Liver (tissue), 3 donors: Measurements from ENCODE around the gene TEX36.

Experiments
- EGR1 ChIP-seq, 2 donors: IDR thresholded peaks; 2 replicates each; pipeline ENCODE4 v1.6.1; 2016 to 2018; ENCODE audit warnings: antibody characterized with exemption in 2 of 2, low read depth in 2 of 2
- FOXA1 ChIP-seq: IDR thresholded peaks from 2 replicates; pipeline ENCODE4 v1.6.1; 2016; ENCODE audit warnings: antibody characterized with exemption
- GABPA ChIP-seq, 2 donors: IDR thresholded peaks in 1 of 2; conservative IDR thresholded peaks in 1 of 2; 2 replicates each; pipeline ENCODE4 v1.6.1; 2016; ENCODE audit warnings: antibody characterized with exemption in 2 of 2, mild to moderate bottlenecking in 1 of 2, moderate library complexity in 1 of 2
- NR2F2 ChIP-seq: IDR thresholded peaks from 2 replicates; pipeline ENCODE4 v1.6.1; 2016; ENCODE audit warnings: antibody characterized with exemption
- RAD21 ChIP-seq, 2 donors: IDR thresholded peaks; 2 replicates each; pipeline ENCODE4 v1.6.1; 2016; ENCODE audit warnings: antibody characterized with exemption in 2 of 2, mild to moderate bottlenecking in 2 of 2
- REST ChIP-seq: IDR thresholded peaks from 2 replicates; pipeline ENCODE4 v1.6.1; 2016; ENCODE audit warnings: antibody characterized with exemption, mild to moderate bottlenecking
- SP1 ChIP-seq: IDR thresholded peaks from 2 replicates; pipeline ENCODE4 v1.6.1; 2018; ENCODE audit warnings: antibody characterized with exemption, mild to moderate bottlenecking
- TAF1 ChIP-seq: conservative IDR thresholded peaks from 2 replicates; pipeline ENCODE4 v1.6.1; 2016; ENCODE audit warnings: antibody characterized with exemption, mild to moderate bottlenecking
- YY1 ChIP-seq: IDR thresholded peaks from 2 replicates; pipeline ENCODE4 v1.6.1; 2016; ENCODE audit warnings: antibody characterized with exemption, mild to moderate bottlenecking
- TF ChIP-seq, protein P1 (sequence below): fragments of 150-350 bp; IDR thresholded peaks from 2 replicates; pipeline ENCODE4 v1.5.1; 2017; ENCODE audit warnings: improper control_type of control experiment, low read depth, low read length; ENCODE audit not compliant: missing input control
- TF ChIP-seq, protein P2 (sequence below): IDR thresholded peaks from 2 replicates; pipeline ENCODE4 v1.6.1; 2016; ENCODE audit warnings: antibody characterized with exemption
- TF ChIP-seq, protein P3 (sequence below): IDR thresholded peaks from 2 replicates; pipeline ENCODE4 v1.6.1; 2016; ENCODE audit warnings: antibody characterized with exemption
- donor health status: healthy.
- donor health status: healthy.

- TF ChIP-seq, protein P1, sequence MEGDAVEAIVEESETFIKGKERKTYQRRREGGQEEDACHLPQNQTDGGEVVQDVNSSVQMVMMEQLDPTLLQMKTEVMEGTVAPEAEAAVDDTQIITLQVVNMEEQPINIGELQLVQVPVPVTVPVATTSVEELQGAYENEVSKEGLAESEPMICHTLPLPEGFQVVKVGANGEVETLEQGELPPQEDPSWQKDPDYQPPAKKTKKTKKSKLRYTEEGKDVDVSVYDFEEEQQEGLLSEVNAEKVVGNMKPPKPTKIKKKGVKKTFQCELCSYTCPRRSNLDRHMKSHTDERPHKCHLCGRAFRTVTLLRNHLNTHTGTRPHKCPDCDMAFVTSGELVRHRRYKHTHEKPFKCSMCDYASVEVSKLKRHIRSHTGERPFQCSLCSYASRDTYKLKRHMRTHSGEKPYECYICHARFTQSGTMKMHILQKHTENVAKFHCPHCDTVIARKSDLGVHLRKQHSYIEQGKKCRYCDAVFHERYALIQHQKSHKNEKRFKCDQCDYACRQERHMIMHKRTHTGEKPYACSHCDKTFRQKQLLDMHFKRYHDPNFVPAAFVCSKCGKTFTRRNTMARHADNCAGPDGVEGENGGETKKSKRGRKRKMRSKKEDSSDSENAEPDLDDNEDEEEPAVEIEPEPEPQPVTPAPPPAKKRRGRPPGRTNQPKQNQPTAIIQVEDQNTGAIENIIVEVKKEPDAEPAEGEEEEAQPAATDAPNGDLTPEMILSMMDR: no peak
- TF ChIP-seq SP1 (no peak), TAF1 (no peak), YY1 (no peak), REST (no peak), EGR1 (IDR thresholded peaks at IDR 0.05; ENCODE audit: low read depth in 2 of 2) (no peak), FOXA1 (no peak), RAD21 (IDR thresholded peaks at IDR 0.05) (no peak), GABPA (IDR thresholded peaks at IDR 0.05 in 1 of 2, conservative IDR thresholded peaks at IDR 0.05 in 1 of 2) (no peak), NR2F2 (no peak)
- TF ChIP-seq, protein P2, sequence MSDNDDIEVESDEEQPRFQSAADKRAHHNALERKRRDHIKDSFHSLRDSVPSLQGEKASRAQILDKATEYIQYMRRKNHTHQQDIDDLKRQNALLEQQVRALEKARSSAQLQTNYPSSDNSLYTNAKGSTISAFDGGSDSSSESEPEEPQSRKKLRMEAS: no peak
- TF ChIP-seq, protein P3, sequence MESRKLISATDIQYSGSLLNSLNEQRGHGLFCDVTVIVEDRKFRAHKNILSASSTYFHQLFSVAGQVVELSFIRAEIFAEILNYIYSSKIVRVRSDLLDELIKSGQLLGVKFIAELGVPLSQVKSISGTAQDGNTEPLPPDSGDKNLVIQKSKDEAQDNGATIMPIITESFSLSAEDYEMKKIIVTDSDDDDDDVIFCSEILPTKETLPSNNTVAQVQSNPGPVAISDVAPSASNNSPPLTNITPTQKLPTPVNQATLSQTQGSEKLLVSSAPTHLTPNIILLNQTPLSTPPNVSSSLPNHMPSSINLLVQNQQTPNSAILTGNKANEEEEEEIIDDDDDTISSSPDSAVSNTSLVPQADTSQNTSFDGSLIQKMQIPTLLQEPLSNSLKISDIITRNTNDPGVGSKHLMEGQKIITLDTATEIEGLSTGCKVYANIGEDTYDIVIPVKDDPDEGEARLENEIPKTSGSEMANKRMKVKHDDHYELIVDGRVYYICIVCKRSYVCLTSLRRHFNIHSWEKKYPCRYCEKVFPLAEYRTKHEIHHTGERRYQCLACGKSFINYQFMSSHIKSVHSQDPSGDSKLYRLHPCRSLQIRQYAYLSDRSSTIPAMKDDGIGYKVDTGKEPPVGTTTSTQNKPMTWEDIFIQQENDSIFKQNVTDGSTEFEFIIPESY: no peak
These were observed 8.4 kb upstream of the TEX36 start for GRCh38 chr10:125691160-125691981.
